A549 (cell line): ENCODE data around the gene SPACA7.

Source experiments
- CBX2 ChIP-seq: fragments of 200-600 bp; sonication (generic); IDR thresholded peaks from 2 replicates; pipeline ENCODE4 v1.6.1; 2016; ENCODE audit warnings: low read depth, mild to moderate bottlenecking, borderline replicate concordance
- CHD2 ChIP-seq: fragments of 150-350 bp; IDR thresholded peaks from 2 replicates; pipeline ENCODE4 v1.6.1; 2014; ENCODE audit warnings: low read length; ENCODE audit not compliant: partially characterized antibody
- CTCF ChIP-seq: fragments of >200 bp; sonication (Bioruptor Twin); formaldehyde crosslinking; IDR thresholded peaks from 3 replicates; pipeline ENCODE4 v1.5.1; 2016
- HDAC2 ChIP-seq: fragments of 200-600 bp; sonication (generic); IDR thresholded peaks from 2 replicates; pipeline ENCODE4 v1.6.1; 2016
- JUN ChIP-seq, 2 experiments: fragments of >200 bp; sonication (Bioruptor Twin); formaldehyde crosslinking; IDR thresholded peaks; 2 replicates in 1 of 2; 3 replicates in 1 of 2; pipeline ENCODE4 v1.6.1; 2016 to 2017
- MYC ChIP-seq: IDR thresholded peaks from 2 replicates; pipeline ENCODE4 v1.6.1; 2012; ENCODE audit warnings: mild to moderate bottlenecking, inconsistent platforms, low read length, improper control_type of control experiment, borderline replicate concordance
- NFE2L2 ChIP-seq: fragments of 150-350 bp; conservative IDR thresholded peaks from 2 replicates; pipeline ENCODE4 v1.6.1; 2014; ENCODE audit warnings: low read length
- PBX3 ChIP-seq: IDR thresholded peaks from 2 replicates; pipeline ENCODE4 v1.6.1; 2012
- RAD21 ChIP-seq, 2 experiments: fragments of >200 bp in 1 of 2; sonication (Bioruptor Twin) in 1 of 2; formaldehyde crosslinking in 1 of 2; IDR thresholded peaks in 1 of 2; conservative IDR thresholded peaks in 1 of 2; 2 replicates in 1 of 2; 3 replicates in 1 of 2; pipeline ENCODE4 v1.6.1; 2012 to 2018; ENCODE audit warnings: inconsistent platforms in 1 of 2
- SMC3 ChIP-seq: fragments of >200 bp; sonication (Bioruptor Twin); formaldehyde crosslinking; IDR thresholded peaks from 3 replicates; pipeline ENCODE4 v1.6.1; 2018; ENCODE audit warnings: inconsistent platforms

- TF ChIP-seq CTCF, result no peak
- TF ChIP-seq HDAC2, result no peak
- TF ChIP-seq NFE2L2, result no peak
- no peak for TF ChIP-seq RAD21 (conservative IDR thresholded peaks at IDR 0.05 in 1 of 2, IDR thresholded peaks at IDR 0.05 in 1 of 2)
- no peak for TF ChIP-seq MYC
- no peak for TF ChIP-seq SMC3
- no peak for TF ChIP-seq JUN (IDR thresholded peaks at IDR 0.05)
- no peak for TF ChIP-seq PBX3
- TF ChIP-seq CBX2, result no peak
- no peak for TF ChIP-seq CHD2
Observed at GRCh38 chr13:112366907-112367646, 9.1 kb upstream of the SPACA7 start.
